ENCODE data around the gene TMC3.

DNA sequence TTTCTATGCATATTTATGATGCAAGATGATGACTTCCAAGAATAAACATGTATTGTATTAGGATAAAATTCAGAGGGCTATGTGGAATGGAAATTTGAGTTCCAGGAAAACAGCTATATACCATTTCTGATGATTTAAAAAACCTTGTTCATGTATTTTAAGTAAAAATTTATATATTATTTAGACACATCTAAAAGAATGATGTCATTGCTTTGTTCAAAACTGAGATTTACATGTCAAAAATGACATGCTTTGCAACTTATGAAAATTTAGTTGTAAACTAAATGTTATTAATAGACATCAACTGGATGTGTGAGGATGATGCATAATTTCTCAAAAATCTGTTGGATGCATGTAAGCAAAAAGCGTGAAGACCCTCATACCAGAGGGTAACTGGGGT, 52.3 kb downstream of the TMC3 start:
- TF ChIP-seq, protein P1, sequence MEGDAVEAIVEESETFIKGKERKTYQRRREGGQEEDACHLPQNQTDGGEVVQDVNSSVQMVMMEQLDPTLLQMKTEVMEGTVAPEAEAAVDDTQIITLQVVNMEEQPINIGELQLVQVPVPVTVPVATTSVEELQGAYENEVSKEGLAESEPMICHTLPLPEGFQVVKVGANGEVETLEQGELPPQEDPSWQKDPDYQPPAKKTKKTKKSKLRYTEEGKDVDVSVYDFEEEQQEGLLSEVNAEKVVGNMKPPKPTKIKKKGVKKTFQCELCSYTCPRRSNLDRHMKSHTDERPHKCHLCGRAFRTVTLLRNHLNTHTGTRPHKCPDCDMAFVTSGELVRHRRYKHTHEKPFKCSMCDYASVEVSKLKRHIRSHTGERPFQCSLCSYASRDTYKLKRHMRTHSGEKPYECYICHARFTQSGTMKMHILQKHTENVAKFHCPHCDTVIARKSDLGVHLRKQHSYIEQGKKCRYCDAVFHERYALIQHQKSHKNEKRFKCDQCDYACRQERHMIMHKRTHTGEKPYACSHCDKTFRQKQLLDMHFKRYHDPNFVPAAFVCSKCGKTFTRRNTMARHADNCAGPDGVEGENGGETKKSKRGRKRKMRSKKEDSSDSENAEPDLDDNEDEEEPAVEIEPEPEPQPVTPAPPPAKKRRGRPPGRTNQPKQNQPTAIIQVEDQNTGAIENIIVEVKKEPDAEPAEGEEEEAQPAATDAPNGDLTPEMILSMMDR (IDR thresholded peaks at IDR 0.05) = no peak
- TF ChIP-seq POLR2A (IDR thresholded peaks at IDR 0.05) = no peak
